Measurements from ENCODE around the gene SIX2. TPM values are rescaled to one million over a fixed set of nuclear protein-coding genes. Genes with fewer than 3 reads are reported as not detected.

Gene SIX2
- total and polyA plus RNA-seq, 2 of the 13 experiments (the other 11 are each of a cell fraction or from before 2014, with no cell fraction given) = not detected

DNA sequence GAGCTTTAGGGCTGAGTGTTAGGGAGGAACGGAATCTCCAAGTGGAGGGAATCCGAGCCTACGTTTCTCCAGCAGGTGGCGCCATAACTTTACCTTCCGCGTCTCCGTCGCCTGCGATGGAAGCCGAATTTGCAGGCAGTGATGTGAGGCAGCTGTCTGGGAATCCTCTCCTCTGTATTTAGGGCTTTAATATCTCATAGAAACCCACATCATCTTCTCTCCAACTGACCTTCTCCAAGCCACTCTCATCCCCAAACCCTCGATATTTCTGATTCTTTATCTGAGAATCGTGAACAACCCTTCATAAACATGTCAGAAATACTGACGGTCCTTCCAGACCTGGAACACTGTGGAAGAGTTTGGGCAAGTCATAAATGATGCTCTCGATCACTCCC lies 27.5 kb downstream of the SIX2 start (continued):
- TF ChIP-seq ZFY (CRISPR knock-in tag; IDR thresholded peaks at IDR 0.05) (no peak), NFATC3 (CRISPR knock-in tag; IDR thresholded peaks at IDR 0.05) (peak; percentile 57; the same call in 1 of the 2 replicates), RAD21 (CRISPR knock-in tag; IDR thresholded peaks at IDR 0.05) (peak; percentile 94), KMT2A (CRISPR knock-in tag; IDR thresholded peaks at IDR 0.05) (0 out of 2 replicates have a peak, but pooled peaks have one; percentile 29), MIXL1 (CRISPR knock-in tag; IDR thresholded peaks at IDR 0.05) (0 out of 2 replicates have a peak, but pooled peaks have one; percentile 41), AKAP8 (CRISPR knock-in tag; IDR thresholded peaks at IDR 0.05) (no peak), TEAD3 (CRISPR knock-in tag; optimal IDR thresholded peaks at IDR 0.05; ENCODE audit: borderline replicate concordance) (peak; percentile 55), ZNF496 (CRISPR knock-in tag; IDR thresholded peaks at IDR 0.05; ENCODE audit: insufficient replicate concordance) (no peak), PITX1 (CRISPR knock-in tag; IDR thresholded peaks at IDR 0.05) (peak; percentile 47; the same call in 1 of the 2 replicates), ZNF558 (CRISPR knock-in tag; IDR thresholded peaks at IDR 0.05; ENCODE audit: borderline replicate concordance) (no peak), ZNF343 (CRISPR knock-in tag; IDR thresholded peaks at IDR 0.05) (no peak), YEATS2 (CRISPR knock-in tag; IDR thresholded peaks at IDR 0.05; ENCODE audit: borderline replicate concordance) (0 out of 2 replicates have a peak, but pooled peaks have one; percentile 42), RARA (CRISPR knock-in tag; IDR thresholded peaks at IDR 0.05) (0 out of 2 replicates have a peak, but pooled peaks have one; percentile 24), ZNF788 (CRISPR knock-in tag; IDR thresholded peaks at IDR 0.05; ENCODE audit: borderline replicate concordance) (no peak), NCOA2 (CRISPR knock-in tag; IDR thresholded peaks at IDR 0.05) (0 out of 2 replicates have a peak, but pooled peaks have one; percentile 21), ZNF263 (CRISPR knock-in tag; IDR thresholded peaks at IDR 0.05) (no peak)
- TF ChIP-seq, protein P1, sequence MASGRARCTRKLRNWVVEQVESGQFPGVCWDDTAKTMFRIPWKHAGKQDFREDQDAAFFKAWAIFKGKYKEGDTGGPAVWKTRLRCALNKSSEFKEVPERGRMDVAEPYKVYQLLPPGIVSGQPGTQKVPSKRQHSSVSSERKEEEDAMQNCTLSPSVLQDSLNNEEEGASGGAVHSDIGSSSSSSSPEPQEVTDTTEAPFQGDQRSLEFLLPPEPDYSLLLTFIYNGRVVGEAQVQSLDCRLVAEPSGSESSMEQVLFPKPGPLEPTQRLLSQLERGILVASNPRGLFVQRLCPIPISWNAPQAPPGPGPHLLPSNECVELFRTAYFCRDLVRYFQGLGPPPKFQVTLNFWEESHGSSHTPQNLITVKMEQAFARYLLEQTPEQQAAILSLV (CRISPR knock-in tag; IDR thresholded peaks at IDR 0.05; ENCODE audit: borderline replicate concordance) = 0 out of 2 replicates have a peak, but pooled peaks have one; percentile 29
- TF ChIP-seq, protein P2, sequence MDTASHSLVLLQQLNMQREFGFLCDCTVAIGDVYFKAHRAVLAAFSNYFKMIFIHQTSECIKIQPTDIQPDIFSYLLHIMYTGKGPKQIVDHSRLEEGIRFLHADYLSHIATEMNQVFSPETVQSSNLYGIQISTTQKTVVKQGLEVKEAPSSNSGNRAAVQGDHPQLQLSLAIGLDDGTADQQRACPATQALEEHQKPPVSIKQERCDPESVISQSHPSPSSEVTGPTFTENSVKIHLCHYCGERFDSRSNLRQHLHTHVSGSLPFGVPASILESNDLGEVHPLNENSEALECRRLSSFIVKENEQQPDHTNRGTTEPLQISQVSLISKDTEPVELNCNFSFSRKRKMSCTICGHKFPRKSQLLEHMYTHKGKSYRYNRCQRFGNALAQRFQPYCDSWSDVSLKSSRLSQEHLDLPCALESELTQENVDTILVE (CRISPR knock-in tag; IDR thresholded peaks at IDR 0.05) = peak; percentile 52; the same call in 1 of the 2 replicates
- TF ChIP-seq, protein P3, sequence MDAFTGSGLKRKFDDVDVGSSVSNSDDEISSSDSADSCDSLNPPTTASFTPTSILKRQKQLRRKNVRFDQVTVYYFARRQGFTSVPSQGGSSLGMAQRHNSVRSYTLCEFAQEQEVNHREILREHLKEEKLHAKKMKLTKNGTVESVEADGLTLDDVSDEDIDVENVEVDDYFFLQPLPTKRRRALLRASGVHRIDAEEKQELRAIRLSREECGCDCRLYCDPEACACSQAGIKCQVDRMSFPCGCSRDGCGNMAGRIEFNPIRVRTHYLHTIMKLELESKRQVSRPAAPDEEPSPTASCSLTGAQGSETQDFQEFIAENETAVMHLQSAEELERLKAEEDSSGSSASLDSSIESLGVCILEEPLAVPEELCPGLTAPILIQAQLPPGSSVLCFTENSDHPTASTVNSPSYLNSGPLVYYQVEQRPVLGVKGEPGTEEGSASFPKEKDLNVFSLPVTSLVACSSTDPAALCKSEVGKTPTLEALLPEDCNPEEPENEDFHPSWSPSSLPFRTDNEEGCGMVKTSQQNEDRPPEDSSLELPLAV (CRISPR knock-in tag; conservative IDR thresholded peaks at IDR 0.05; ENCODE audit: low read depth) = no peak
- TF ChIP-seq, protein P4, sequence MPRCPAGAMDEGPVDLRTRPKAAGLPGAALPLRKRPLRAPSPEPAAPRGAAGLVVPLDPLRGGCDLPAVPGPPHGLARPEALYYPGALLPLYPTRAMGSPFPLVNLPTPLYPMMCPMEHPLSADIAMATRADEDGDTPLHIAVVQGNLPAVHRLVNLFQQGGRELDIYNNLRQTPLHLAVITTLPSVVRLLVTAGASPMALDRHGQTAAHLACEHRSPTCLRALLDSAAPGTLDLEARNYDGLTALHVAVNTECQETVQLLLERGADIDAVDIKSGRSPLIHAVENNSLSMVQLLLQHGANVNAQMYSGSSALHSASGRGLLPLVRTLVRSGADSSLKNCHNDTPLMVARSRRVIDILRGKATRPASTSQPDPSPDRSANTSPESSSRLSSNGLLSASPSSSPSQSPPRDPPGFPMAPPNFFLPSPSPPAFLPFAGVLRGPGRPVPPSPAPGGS (CRISPR knock-in tag; IDR thresholded peaks at IDR 0.05) = 0 out of 2 replicates have a peak, but pooled peaks have one; percentile 45
- TF ChIP-seq, protein P5, sequence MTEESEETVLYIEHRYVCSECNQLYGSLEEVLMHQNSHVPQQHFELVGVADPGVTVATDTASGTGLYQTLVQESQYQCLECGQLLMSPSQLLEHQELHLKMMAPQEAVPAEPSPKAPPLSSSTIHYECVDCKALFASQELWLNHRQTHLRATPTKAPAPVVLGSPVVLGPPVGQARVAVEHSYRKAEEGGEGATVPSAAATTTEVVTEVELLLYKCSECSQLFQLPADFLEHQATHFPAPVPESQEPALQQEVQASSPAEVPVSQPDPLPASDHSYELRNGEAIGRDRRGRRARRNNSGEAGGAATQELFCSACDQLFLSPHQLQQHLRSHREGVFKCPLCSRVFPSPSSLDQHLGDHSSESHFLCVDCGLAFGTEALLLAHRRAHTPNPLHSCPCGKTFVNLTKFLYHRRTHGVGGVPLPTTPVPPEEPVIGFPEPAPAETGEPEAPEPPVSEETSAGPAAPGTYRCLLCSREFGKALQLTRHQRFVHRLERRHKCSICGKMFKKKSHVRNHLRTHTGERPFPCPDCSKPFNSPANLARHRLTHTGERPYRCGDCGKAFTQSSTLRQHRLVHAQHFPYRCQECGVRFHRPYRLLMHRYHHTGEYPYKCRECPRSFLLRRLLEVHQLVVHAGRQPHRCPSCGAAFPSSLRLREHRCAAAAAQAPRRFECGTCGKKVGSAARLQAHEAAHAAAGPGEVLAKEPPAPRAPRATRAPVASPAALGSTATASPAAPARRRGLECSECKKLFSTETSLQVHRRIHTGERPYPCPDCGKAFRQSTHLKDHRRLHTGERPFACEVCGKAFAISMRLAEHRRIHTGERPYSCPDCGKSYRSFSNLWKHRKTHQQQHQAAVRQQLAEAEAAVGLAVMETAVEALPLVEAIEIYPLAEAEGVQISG (CRISPR knock-in tag; IDR thresholded peaks at IDR 0.05) = no peak
- TF ChIP-seq, protein P6, sequence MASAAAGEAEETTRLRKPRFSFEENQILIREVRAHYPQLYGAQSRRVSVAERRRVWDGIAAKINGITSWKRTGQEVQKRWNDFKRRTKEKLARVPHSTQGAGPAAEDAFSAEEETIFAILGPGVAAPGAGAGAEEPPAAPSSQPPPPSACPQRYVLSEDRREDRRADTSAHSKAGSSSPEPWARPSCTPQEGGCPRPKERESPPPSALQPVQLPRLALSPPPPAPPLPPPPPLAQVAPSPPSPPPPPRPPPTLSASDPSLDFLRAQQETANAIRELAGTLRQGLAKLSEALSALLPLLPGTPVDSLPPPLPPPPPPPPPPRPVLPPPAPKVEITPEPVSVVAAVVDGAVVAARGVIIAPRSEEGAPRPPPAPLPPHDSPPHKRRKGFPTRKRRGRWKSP (CRISPR knock-in tag; IDR thresholded peaks at IDR 0.05) = peak; percentile 26; the same call in 1 of the 2 replicates

Measured in HepG2 (cell line).